GM12892 (cell line): ENCODE measurements around the gene KIF26A.

Experiments used
- DNase-seq: peaks from one replicate; pipeline ENCODE4 v3.0.0; 2011; ENCODE audit not compliant: insufficient read length
- FAIRE-seq: peaks from 2 replicates; lab custom pipeline; 2011; peaks lifted over from hg19 to GRCh38; lab: Jason Lieb, UNC
- POLR2A ChIP-seq: IDR thresholded peaks from 2 replicates; pipeline ENCODE4 v1.6.1; 2011; ENCODE audit warnings: low read depth, low read length, control low read depth
- POLR2AphosphoS5 ChIP-seq: IDR thresholded peaks from 2 replicates; pipeline ENCODE4 v1.6.1; 2011; ENCODE audit warnings: low read depth, low read length, control low read depth
- TAF1 ChIP-seq: IDR thresholded peaks from 2 replicates; pipeline ENCODE4 v1.6.1; 2011; ENCODE audit warnings: low read depth, mild to moderate bottlenecking, control low read depth, low read length, borderline replicate concordance

KIF26A gene

DNA sequence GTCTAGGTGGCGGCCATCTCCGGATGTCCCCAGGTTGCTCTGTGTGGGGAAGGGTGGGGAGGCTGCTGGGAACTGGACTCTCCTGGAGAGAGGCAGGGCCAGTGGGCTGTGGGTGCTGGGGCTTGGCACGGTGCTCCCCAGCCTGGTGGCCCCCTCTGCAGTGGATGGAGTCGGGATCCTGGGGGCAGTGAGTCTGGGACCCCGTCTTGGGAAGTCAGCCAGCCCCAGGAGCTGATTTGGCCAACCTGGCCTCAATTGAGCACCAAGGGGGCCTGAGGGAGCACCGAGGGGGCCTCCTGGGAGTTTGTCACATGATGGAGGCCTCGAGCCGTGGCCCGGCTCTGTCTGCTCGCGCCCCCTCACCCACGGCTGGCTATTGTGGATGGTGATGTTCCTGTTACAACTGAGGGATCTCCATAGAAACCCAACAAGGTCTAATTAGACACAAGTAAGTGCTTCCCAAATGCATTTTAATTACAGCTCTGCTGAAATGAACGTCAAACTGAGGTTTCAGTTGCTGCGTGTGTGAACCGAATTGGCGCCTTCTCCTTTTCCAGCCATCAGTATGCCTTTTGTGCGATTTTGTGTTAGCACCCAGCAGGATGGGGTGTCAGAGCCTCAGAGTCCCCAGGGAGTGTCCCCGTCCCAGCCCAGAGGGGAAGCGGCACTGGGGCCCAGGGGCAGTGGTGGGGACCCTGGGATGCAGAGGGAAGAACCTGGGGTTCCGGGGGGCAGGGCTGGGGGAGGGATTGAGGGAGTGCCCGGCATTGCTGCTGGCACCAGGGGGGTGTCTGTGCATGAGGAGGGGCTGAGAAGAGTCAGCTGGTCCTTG lies 71.8 kb downstream of the KIF26A start:
- DNase-seq (no peak), FAIRE-seq (no peak)
- TF ChIP-seq POLR2A = no peak
- TF ChIP-seq POLR2AphosphoS5 = no peak
- no peak for TF ChIP-seq TAF1

DNA sequence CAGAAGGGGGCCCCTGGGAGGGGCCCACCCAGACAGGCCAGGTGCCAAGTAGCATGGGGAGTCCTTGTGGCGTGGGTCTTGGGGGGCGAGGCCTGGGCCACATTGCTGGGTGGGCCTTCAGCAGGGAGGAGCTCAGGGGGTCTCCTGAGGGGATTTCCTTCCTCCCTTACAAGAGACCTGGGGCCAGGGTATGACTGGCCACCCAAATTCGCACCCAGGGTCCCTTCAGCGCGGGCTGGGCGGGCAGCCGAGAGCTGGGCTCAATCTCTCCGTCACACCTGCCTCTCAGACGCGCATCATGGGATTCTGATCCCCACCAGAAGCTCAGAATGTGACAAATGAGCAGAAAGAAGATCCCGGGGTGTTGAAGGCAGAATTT lies 72.4 kb downstream of the KIF26A start:
- TF ChIP-seq TAF1 (no peak), POLR2AphosphoS5 (no peak), POLR2A (no peak)
- FAIRE-seq (no peak), DNase-seq (no peak)

DNA sequence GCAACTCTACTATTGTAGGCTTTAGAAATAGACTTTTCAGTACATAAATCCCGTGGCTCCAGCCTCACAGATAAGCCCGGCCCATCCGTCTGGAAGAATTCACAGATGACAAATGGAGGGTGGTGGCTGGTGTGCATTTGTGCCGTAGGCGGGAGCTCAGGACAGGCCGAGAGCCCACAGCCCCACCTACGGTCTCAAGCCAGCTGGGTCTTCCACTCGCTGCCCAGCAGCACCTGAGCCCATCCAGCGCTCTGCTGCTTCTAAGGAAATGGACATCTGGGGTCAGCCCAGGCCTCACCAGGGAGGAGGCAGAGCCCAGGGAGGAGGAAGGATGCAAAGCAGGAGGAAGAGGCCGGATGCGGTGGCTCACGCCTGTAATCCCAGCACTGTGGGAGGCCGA lies 72.8 kb downstream of the KIF26A start:
- DNase-seq (no peak), FAIRE-seq (no peak)
- no peak for TF ChIP-seq POLR2A
- TF ChIP-seq POLR2AphosphoS5 = no peak
- no peak for TF ChIP-seq TAF1

DNA sequence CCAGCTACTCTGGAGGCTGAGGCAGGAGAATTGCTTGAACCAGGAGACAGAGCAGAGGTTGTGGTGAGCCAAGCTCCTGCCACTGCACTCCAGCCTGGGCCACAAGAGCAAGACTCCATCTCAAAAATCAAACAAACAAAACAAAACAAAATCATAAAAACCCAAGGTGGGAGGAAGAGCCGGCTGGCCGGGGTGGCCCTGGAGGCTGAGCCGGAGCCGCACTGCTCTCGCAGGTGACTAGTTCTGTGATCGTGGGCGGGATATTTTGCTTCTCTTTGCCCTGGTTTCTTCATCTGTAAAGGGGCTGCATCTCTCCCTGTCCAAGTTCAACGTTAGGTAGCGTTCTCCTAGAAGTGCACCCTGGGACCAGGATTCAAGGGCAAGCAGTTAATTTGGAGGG lies 73.4 kb downstream of the KIF26A start:
- FAIRE-seq (no peak), DNase-seq (no peak)
- TF ChIP-seq POLR2AphosphoS5 (no peak), POLR2A (no peak), TAF1 (no peak)

DNA sequence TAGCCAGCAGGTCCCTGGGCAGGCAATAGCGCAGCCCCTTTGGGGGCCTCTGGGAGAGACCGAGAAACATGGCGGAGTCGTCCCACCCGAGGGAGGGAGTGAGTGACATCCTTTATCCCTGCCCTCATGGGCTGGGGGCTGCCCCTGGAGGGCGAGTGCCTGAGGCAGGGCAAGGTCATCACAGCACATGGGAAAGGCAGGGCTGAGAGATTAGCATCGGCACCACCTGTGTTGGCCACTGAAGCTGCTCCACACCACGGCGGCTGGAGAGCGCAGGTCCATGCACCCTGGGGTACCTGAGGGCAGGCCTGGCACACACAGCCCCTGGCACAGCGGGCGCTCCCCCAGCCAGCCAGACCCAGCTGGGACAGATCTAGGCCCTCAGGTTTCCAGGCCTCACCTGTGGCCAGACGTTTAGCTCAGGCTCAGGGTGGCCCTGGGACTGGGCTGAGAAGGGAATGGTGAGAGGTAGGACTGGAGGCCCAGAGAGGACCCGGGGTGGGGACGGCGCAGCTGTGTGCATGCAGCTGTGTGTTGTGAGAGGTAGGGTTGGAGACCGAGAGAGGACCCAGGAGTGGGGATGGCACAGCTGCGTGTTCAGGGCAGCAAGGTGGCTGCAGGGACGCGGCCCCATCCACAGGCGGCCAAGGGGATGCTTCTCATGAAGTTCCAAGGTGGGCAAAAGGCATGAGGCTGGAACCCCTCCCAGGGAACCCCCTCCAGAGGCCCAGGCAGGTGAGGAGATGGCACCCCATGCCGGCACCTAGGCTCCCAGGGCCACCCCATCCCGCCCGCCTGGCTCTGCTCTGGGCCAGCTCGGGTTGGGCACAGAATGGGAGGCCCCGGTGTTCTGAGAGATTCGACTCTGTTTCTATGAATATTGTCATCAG lies 74.1 kb downstream of the KIF26A start:
- no peak for DNase-seq
- no peak for FAIRE-seq
- TF ChIP-seq TAF1 = no peak
- TF ChIP-seq POLR2AphosphoS5 = no peak
- TF ChIP-seq POLR2A = no peak

DNA sequence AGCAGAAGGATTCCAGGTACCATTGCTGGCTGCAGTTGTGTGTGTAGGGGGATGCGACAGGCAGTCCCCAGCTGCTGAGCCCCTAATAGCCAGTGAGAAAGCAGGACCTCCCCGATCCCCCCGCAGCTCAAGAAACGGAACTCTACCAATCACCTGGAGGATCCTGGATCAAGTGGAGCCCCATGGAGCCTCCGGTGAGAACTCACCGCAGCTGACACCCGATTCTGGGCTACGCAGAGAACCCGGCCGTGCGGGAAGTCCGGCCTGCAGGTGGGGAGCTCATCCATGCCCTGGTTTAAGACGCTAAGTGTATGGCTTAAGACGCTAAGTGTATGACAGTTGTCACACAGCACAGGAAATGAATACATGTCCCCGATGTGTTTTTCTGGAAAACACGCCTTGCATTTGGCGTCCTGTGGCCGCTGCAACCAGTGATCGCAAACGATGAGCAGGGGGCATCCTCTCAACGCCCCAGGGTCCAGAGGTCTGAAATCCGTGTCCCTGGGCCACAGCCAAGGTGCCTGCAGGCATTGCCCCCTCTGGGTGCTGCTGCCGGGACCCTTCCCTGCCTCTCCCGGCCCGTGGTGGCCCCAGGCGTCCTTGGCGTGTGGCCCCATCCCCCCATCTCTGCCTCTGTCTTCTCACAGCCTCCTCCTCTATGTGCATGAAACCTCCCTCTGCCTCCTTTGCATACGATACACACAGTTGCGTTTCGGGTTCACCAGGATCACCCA lies 75.1 kb downstream of the KIF26A start:
- no peak for DNase-seq
- TF ChIP-seq POLR2A = no peak
- no peak for TF ChIP-seq POLR2AphosphoS5
- TF ChIP-seq TAF1 = no peak
- FAIRE-seq = no peak

DNA sequence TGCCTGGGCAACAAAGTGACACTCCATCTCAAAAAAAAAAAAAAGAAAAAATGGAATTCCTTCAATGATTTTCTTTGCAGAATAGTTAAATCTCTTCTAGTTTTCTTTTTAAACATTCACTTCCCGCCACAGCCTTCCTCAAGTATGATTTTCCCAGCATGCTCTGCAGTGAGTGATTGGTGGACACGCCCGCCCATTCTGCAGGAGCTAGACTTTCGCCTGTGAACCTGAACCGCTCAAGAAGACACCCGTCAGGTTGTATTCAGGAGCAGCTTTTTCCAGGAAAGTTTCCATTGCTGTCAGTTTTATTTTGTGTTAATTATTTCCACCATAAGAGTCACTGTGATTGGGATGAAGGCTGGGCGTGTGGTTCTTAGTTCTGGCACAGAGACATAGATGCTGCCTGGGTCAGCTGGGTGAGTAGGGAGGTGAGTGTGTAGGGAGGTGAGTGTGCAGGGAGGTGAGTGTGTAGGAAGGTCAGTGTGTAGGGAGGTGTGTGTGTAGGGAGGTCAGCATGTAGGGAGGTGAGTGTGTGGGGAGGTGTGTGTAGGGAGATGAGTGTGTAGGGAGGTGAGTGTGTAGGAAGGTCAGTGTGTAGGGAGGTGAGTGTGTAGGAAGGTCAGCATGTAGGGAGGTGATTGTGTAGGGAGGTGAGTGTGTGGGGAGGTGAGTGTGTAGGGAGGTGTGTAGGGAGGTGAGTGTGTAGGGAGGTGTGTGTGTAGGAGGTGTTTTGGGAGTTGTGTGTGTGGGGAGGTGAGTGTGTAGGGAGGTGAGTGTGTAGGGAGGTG lies 76.2 kb downstream of the KIF26A start:
- FAIRE-seq = no peak
- DNase-seq = no peak
- TF ChIP-seq POLR2AphosphoS5 = no peak

DNA sequence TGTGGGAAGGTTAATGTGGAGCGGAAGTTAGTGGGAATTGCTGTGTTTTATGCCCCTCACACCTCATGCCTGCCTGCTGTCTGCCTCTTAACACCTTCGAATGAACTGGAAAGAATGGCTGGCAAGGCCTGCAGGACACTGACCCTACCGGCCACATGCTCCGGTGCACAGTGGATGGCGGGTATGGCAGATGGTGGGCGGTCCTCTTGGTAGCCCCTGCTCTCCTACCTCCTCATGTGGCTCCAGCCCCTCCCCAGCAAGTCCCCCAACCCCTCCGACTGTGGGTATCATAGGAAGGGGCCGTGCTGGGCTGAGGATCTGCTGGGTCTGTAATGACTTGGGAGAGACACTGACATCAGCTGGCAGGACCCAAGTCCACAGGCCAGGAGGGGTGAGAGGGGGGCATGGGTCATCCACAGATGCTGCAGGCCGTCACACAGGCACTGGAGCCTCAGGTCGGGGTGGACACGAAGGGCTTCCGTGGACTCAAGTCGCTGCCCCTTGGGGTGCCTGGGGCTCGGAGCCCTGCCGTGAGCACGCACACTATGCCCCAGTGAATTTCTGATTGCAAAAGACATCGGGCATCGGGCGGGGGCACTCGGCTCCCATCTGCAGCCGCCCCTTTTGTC lies 77.4 kb downstream of the KIF26A start:
- TF ChIP-seq TAF1 (no peak), POLR2A (no peak), POLR2AphosphoS5 (no peak)
- DNase-seq (no peak), FAIRE-seq (no peak)

DNA sequence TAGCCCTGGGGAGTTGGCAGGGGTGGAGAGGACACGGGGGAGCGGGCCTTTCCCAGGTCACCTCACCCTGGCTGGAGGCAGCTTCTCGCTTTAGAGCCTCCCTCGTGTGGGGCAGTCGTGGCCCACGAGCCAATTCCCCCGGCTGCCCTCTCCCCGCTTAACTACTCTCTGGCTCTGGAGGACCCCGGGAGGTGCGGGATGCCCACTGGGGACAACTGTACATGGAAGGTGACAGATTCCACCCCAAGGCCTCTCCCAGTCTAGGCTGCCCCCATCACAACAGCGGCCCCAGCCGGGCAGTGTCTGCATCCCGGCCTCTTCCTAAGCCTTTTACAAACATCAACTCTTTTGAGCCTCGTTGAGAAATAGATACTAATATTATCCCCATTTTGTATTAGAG lies 78.1 kb downstream of the KIF26A start:
- TF ChIP-seq TAF1 = no peak
- no peak for TF ChIP-seq POLR2AphosphoS5
- TF ChIP-seq POLR2A = no peak
- no peak for DNase-seq
- no peak for FAIRE-seq

DNA sequence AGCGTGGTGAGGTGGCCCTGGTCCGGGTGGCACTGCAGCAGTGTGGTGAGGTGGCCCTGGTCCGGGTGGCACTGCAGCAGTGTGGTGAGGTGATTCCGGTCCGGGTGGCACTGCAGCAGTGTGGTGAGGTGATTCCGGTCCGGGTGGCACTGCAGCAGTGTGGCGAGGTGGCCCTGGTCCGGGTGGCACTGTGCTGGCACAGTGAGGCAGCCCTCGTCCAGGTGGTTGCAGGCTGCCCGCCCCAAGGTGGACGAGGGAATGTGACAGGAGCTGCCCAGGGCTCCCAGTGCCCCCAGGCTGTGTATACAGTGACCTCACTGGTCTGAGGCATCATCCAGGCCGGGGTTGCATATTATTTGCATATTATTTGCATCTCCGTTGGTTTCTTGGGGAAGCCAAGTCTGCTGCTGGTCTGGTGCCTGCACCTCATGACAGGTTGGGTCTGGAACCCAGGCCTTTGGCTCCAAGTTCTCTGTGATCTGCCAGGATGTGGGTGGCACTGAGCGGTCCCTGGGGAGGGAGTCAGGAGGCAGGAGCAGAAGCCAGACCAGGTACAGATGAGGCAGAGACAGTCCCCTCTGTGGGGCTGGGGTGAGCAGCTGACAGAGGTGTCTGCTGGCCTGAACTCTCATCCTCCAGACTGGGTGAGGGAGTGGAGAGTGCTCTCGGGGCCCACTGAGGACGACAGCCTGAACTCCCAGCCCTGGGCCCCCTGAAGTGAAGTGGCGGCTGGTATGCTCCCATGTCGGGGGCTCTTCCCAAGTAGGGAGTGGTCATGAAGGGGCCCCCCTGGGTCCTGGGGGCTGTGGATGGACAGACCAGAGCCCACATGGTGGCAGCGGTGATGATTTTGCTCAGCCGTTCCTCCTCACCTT lies 79.3 kb downstream of the KIF26A start:
- DNase-seq (no peak), FAIRE-seq (no peak)
- TF ChIP-seq POLR2A (no peak), TAF1 (no peak), POLR2AphosphoS5 (no peak)
